Brain microvascular endothelial cell (primary cell): ENCODE data around the gene TALDO1.

Source experiments
- DNase-seq: peaks from one replicate; pipeline ENCODE4 v3.0.0-alpha.2; 2020
- H3K27ac ChIP-seq: fragments of 250-450 bp; sonication (Bioruptor Pico); 2 replicates; pipeline ENCODE4 v1.5.1; 2020; ENCODE audit warnings: mild to moderate bottlenecking, moderate library complexity
- H3K27me3 ChIP-seq: fragments of 250-450 bp; sonication (Bioruptor Pico); replicated peaks from 2 replicates; pipeline ENCODE4 v1.5.1; 2020; ENCODE audit warnings: mild to moderate bottlenecking
- H3K36me3 ChIP-seq: fragments of 250-450 bp; sonication (Bioruptor Pico); replicated peaks from 2 replicates; pipeline ENCODE4 v1.5.1; 2020; ENCODE audit warnings: mild to moderate bottlenecking
- H3K4me3 ChIP-seq: 2 replicates; pipeline ENCODE4 v1.5.1; 2011; ENCODE audit warnings: low read depth, mild to moderate bottlenecking, control low read depth, low read length, moderate library complexity
- in situ Hi-C: cut with HindIII; loops from 2 replicates; pipeline ENCODE4 v1.10.0; 2017; ENCODE audit warnings: low sequenced_read_pairs, low pct_ligation_motif_present
- TF ChIP-seq, protein P1 (sequence below): IDR thresholded peaks from 2 replicates; pipeline ENCODE4 v1.5.1; 2011; ENCODE audit warnings: low read depth, mild to moderate bottlenecking, moderate library complexity, low read length, control low read depth, inconsistent platforms; ENCODE audit errors: missing control alignments

Gene TALDO1

DNA sequence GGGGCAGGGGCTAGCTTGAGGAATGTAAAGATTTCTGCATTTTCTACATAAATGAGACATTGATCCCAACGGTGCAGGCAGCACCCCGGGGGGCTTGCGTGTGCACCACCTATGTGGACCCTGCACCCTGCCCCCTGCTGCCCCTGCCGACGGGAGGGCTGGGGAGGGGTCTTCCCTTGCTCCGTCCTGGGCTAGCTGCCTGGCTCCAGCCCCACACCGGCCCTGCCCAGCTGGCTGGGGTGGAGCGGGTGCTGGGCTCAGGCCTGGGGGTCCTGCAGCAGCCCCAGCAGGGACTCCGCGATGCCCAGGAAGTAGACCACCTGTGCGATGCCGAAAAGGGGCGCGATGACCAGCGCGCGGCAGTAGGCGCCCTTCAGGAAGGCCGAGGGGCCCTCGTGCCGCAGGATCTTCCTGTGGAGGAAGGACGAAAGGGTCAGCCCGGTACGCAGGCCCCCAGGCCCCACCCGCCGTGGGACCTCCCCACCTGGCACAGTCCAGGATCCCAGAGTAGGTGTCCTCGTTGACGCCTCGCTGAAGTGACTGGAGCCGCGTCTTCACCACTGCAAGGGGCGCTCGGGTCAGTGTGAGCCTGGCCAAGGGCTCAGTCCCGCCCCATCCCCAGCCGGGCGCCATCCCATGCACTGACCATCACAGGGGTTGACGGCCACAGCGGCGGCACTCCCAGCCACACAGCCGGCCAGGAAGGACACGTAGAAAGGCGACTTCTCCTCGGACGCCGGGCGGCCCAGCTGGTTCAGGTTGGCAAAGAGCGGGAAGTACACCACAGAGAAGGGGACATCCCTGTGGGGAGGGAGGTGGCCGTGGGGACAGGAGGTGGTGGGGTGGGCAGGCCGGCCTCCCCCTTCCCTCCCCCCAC, 44.6 kb downstream of the TALDO1 start:
- TF ChIP-seq, protein P1, sequence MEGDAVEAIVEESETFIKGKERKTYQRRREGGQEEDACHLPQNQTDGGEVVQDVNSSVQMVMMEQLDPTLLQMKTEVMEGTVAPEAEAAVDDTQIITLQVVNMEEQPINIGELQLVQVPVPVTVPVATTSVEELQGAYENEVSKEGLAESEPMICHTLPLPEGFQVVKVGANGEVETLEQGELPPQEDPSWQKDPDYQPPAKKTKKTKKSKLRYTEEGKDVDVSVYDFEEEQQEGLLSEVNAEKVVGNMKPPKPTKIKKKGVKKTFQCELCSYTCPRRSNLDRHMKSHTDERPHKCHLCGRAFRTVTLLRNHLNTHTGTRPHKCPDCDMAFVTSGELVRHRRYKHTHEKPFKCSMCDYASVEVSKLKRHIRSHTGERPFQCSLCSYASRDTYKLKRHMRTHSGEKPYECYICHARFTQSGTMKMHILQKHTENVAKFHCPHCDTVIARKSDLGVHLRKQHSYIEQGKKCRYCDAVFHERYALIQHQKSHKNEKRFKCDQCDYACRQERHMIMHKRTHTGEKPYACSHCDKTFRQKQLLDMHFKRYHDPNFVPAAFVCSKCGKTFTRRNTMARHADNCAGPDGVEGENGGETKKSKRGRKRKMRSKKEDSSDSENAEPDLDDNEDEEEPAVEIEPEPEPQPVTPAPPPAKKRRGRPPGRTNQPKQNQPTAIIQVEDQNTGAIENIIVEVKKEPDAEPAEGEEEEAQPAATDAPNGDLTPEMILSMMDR: no peak
- peaks cover 17% of the 10 kb centered on the region for H3K36me3 ChIP-seq
- in situ Hi-C loops: no loop called here
- no peak overlapping the region for H3K4me3 ChIP-seq
- H3K27ac ChIP-seq: no peak overlapping the region
- no peaks in the 10 kb centered on the region for H3K27me3 ChIP-seq
- no peak for DNase-seq

DNA sequence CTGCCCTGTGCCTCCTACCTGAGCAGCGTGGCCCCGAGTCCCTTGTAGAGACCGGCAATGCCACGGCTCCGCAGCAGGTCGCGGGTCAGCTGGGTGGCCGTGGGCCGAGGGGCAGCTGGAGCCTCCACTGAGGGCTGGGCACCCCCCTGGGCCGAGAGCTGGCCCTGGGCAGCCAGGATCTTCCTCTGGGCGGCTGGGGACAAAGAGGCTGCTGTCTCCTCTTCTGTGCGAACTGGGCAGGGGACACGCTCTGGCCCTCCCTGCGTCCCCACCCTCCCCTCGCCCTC, 45.2 kb downstream of the TALDO1 start:
- no peaks in the 10 kb centered on the region for H3K27me3 ChIP-seq
- H3K4me3 ChIP-seq: no peak overlapping the region
- no peak for DNase-seq
- no peak overlapping the region for H3K27ac ChIP-seq
- in situ Hi-C loops: no loop called here
- TF ChIP-seq, protein P1: no peak
- H3K36me3 ChIP-seq: peaks cover 17% of the 10 kb centered on the region

DNA sequence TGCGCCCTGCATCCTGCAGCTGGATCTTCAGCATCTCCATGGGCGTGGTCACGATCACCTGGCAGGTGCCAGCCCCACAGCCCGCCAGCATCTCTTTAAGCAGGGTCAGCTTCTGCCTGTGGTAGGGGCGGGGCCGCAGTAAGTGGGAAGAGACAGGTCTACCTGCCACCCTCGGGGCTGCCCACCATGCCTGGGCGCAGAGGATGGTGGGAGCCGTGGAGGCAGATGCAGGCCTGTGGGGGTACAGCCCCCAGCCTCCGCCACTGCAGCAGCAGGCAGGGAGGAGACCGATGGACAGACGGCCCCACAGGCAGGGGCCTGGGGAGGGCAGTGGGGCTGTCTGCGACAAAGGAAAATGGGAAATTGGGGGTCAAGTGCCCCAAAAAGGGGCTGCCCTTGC, 45.6 kb downstream of the TALDO1 start:
- Histone ChIP-seq H3K27ac (no peak overlapping the region), H3K27me3 (no peaks in the 10 kb centered on the region), H3K36me3 (peaks cover 17% of the 10 kb centered on the region), H3K4me3 (no peak overlapping the region)
- no peak for DNase-seq
- TF ChIP-seq, protein P1: no peak
- in situ Hi-C loops: no loop called here

DNA sequence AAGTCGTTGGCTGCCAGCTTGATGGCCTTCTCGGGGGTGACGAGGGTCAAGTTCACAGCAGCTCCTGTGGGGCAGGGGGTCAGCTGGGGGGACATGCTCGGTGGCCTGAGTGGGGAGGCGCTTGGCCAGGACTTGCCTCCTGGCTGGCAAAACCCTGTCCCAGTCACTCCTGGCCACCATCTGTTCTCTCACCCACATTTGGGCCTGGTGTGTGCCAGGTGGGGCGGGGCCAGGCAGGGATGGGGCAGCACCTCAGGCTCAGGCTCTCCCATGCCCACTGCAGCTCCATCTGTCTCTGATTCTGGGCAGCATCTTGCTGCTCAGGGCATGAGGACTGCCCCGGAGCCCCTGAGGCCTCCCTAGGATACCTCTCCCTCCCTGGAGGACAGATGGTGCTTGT, 46.3 kb downstream of the TALDO1 start:
- no peak overlapping the region for H3K27ac ChIP-seq
- H3K4me3 ChIP-seq: no peak overlapping the region
- no peaks in the 10 kb centered on the region for H3K27me3 ChIP-seq
- peaks cover 17% of the 10 kb centered on the region for H3K36me3 ChIP-seq
- no peak for DNase-seq
- in situ Hi-C loops: no loop called here
- TF ChIP-seq, protein P1: no peak

DNA sequence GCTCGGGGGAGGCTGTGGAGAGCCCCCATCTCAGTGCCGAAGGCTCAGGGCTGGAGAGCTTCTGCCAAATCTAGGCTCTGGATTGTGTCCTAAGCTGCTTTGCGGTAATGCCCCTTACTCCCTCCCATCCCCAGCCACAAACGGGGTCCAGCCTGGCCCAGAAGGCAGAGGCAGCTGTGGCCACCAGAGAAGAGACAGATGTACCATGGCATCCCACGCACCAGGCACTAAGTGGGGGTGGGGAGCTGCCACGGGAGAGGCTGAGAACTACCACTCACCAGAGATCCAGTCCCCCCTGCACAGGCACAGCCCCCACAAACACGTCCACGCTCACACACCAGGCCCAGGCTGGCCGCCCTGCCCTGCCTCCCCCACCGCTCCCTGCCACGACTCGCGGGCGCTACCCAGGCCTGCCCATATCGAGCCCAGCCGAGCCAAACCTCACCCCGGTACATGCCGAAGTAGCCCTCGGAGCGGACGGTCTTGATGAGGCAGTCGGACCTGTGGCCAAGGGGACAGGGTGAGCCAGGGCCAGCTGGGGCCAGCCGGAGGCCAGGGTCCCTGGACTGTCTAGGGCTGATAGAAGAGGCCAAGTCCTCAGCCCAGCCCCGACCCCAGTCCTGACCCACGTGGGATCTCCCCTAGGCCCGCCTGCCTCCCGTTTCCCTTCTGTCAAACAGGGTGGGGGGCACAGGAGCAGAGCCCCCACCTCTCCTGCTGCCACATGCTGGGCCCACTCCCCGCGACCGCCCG, 46.9 kb downstream of the TALDO1 start:
- in situ Hi-C loops: no loop called here
- Histone ChIP-seq H3K4me3 (no peak overlapping the region), H3K36me3 (peaks cover 20% of the 10 kb centered on the region), H3K27me3 (no peaks in the 10 kb centered on the region), H3K27ac (no peak overlapping the region)
- TF ChIP-seq, protein P1: no peak
- no peak for DNase-seq
